ENCODE measurements around the gene TSEN54.

GRCh38 chr17:75516255-75516618, at the start of gene TSEN54:
- no peak for TF ChIP-seq CTCF (IDR thresholded peaks at IDR 0.05 in 4 of 5, conservative IDR thresholded peaks at IDR 0.05 in 1 of 5)
- peak; percentile 37 to 57 for TF ChIP-seq POLR2A (IDR thresholded peaks at IDR 0.05)

Measured in gastrocnemius medialis (tissue), 4 donors.